Natural killer cell treated with Interleukin-12 subunit alpha and Interleukin-12 subunit beta and Interleukin-15 and Interleukin-18, amount 100 ng/mL, for 72 hours (primary cell): ENCODE measurements around the gene CT45A1. TPM values are rescaled to one million over a fixed set of nuclear protein-coding genes. Genes with fewer than 3 reads are reported as not detected.
"Not testable (repeated sequence)": the region's sequence is repeated elsewhere in the genome, so short reads cannot be mapped to it uniquely, and the experiment has no call there.

Source experiments
- ATAC-seq, 2 donors: fragments of 150-1000 bp; cut with Tn5 transposase in 1 of 2; sonication (Bioruptor Pico), chemical (Tn5 transposase) in 1 of 2; 2 replicates each; pipeline ENCODE4 v1.10.0; 2021
- DNase-seq: peaks from one replicate; pipeline ENCODE4 v3.0.0; 2022; ENCODE audit warnings: low spot score
- H3K27ac Mint-ChIP-seq, 2 donors: 1 replicate in 1 of 2; 2 replicates in 1 of 2; pipeline ENCODE4 v1.8.0; 2022; ENCODE audit warnings: mixed read lengths in 2 of 2, mild to moderate bottlenecking in 1 of 2, moderate library complexity in 1 of 2
- H3K27me3 Mint-ChIP-seq, 2 donors: 1 replicate in 1 of 2; 2 replicates in 1 of 2; pipeline ENCODE4 v1.8.0; 2022; ENCODE audit warnings: mixed read lengths in 2 of 2
- H3K36me3 Mint-ChIP-seq: one replicate; pipeline ENCODE4 v1.8.0; 2022; ENCODE audit warnings: mixed read lengths
- H3K4me1 Mint-ChIP-seq, 2 donors: 1 replicate in 1 of 2; 2 replicates in 1 of 2; pipeline ENCODE4 v1.8.0; 2022; ENCODE audit warnings: low read depth in 2 of 2, mixed read lengths in 2 of 2, mild to moderate bottlenecking in 1 of 2
- H3K4me3 Mint-ChIP-seq: one replicate; pipeline ENCODE4 v1.8.0; 2022; ENCODE audit warnings: mixed read lengths
- H3K9me3 Mint-ChIP-seq: 2 replicates; pipeline ENCODE4 v1.8.0; 2022; ENCODE audit warnings: mixed read lengths
- total RNA-seq, 2 donors: library from RNA; stranded (reverse); gene quantifications; one replicate each; pipeline ENCODE4 v1.2.3, GENCODE V29; 2022

CT45A1 gene
- total RNA-seq: not detected

DNA sequence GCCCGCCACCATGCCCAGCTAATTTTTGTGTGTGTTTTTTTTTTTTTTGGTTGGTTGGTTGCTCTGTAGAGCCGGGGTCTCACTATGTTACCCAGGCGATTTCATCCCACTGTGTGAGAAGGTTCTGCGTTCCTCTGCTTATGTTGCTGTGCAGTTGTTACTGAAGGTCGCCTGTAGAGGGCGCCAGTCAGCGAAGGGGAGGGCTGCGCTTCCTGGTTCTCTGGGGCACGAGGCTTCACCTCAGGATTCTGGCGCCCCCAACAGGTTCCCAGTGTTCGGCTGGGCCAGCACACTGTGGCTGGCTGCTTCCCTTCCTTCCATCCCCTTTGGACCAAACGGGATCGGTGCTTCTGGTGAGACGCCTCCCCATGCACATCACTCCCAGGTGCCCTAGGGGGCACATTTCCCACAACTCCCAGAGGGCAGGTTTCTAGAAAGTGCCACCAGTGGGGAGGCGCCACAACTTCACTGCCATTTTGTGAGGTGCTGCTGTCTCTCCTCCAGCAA, at the start of gene CT45A1:
Gene CT45A1, plus strand, starts transcription at position 457 of the 507 bp plus-strand sequence. CDS start 5,302 bp downstream, outside the sequence.
- not testable (repeated sequence) for DNase-seq, H3K9me3 Mint-ChIP-seq, H3K27me3 Mint-ChIP-seq, H3K36me3 Mint-ChIP-seq, H3K4me3 Mint-ChIP-seq, ATAC-seq, H3K4me1 Mint-ChIP-seq, H3K27ac Mint-ChIP-seq

DNA sequence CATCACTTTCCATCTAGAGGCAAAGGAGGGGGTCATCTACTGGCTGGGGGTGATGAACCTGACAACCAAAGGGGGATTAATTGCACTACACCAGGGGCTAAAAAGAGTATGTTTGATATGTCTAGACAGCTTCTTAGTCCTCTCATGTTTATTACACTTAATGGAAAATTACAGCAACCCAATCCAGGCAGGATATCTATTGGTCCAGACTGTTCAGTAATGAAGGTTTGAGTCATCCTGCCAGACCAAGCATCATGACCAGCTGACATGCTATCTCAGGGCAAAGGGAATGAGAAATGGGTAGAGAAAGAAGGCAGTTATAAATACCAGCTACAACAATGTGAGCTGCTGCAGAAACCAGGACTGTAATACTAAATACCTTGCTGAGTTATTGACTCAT, 40.5 kb upstream of the CT45A1 start:
- H3K4me1 Mint-ChIP-seq, H3K9me3 Mint-ChIP-seq, H3K36me3 Mint-ChIP-seq, H3K4me3 Mint-ChIP-seq, DNase-seq, ATAC-seq, H3K27ac Mint-ChIP-seq, H3K27me3 Mint-ChIP-seq: not testable (repeated sequence)

- Mint-ChIP-seq H3K4me1 (no peaks in the 10 kb centered on the region), H3K27me3 (peaks cover 0 to 20% of the 10 kb centered on the region in 2 donors), H3K4me3 (no peak overlapping the region), H3K36me3 (no peaks in the 10 kb centered on the region), H3K9me3 (no peaks in the 10 kb centered on the region), H3K27ac (no peak overlapping the region)
- ATAC-seq (no peak), DNase-seq (no peak)
Measured at GRCh38 chrX:135688137-135688536, 25.3 kb upstream of the CT45A1 start.

DNA sequence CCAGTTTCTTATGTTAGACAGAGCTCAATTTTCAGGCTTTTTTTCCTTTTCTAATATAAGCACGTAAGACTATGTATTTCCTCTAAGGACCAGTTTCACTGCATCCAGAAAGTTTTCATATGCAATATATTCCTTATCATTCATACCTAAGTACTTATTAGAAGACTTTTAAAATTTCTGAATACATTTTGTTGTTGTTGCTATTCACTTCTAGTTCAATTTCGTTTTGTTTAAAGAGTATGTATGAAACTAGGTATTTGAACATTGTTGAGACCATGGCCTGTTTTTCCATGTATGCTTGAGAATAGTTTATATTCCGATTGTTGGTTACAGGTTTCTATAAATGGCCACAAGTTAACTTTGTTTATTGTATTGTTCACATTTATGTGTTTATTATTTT, 18.0 kb upstream of the CT45A1 start:
- H3K4me3 Mint-ChIP-seq: no peak overlapping the region
- H3K27me3 Mint-ChIP-seq: peaks cover 14 to 21% of the 10 kb centered on the region in 2 donors
- H3K36me3 Mint-ChIP-seq: no peaks in the 10 kb centered on the region
- no peaks in the 10 kb centered on the region for H3K4me1 Mint-ChIP-seq
- ATAC-seq (no peak), DNase-seq (no peak)
- H3K9me3 Mint-ChIP-seq: no peaks in the 10 kb centered on the region
- H3K27ac Mint-ChIP-seq: no peak overlapping the region

- Mint-ChIP-seq H3K36me3 (no peaks in the 10 kb centered on the region), H3K4me3 (no peak overlapping the region)
Measured at GRCh38 chrX:135697601-135698000, 15.8 kb upstream of the CT45A1 start.

GRCh38 chrX:135698924-135699323, 14.5 kb upstream of the CT45A1 start:
- H3K4me1 Mint-ChIP-seq: no peaks in the 10 kb centered on the region
- no peaks in the 10 kb centered on the region for H3K9me3 Mint-ChIP-seq
- ATAC-seq: no peak
- no peak for DNase-seq
- H3K36me3 Mint-ChIP-seq: no peaks in the 10 kb centered on the region
- H3K27ac Mint-ChIP-seq: no peak overlapping the region
- H3K4me3 Mint-ChIP-seq: no peak overlapping the region
- H3K27me3 Mint-ChIP-seq: peaks cover 14% of the 10 kb centered on the region in 2 donors

More at GRCh38 chrX:135697601-135698000, 15.8 kb upstream of the CT45A1 start:
- no peaks in the 10 kb centered on the region for H3K4me1 Mint-ChIP-seq
- peaks cover 14% of the 10 kb centered on the region in 2 donors for H3K27me3 Mint-ChIP-seq
- H3K9me3 Mint-ChIP-seq: no peaks in the 10 kb centered on the region
- ATAC-seq (no peak), DNase-seq (no peak)
- no peak overlapping the region for H3K27ac Mint-ChIP-seq

- Mint-ChIP-seq H3K27ac (no peak overlapping the region), H3K4me1 (no peaks in the 10 kb centered on the region), H3K36me3 (no peaks in the 10 kb centered on the region), H3K27me3 (peaks cover 0 to 2% of the 10 kb centered on the region in 2 donors), H3K4me3 (no peak overlapping the region), H3K9me3 (no peaks in the 10 kb centered on the region)
- DNase-seq: no peak
- ATAC-seq: no peak
Measured at GRCh38 chrX:135707880-135708279, 5.6 kb upstream of the CT45A1 start.

- ATAC-seq (no peak), DNase-seq (no peak)
- Mint-ChIP-seq H3K27ac (no peak overlapping the region), H3K27me3 (peaks cover 0 to 2% of the 10 kb centered on the region in 2 donors), H3K36me3 (no peaks in the 10 kb centered on the region), H3K4me3 (no peak overlapping the region), H3K4me1 (no peaks in the 10 kb centered on the region), H3K9me3 (no peaks in the 10 kb centered on the region)
Measured at GRCh38 chrX:135713795-135714194, 356 bp downstream of the CT45A1 start.

GRCh38 chrX:135734666-135735065, 21.2 kb downstream of the CT45A1 start:
- H3K27me3 Mint-ChIP-seq, DNase-seq, H3K4me3 Mint-ChIP-seq, H3K9me3 Mint-ChIP-seq, H3K27ac Mint-ChIP-seq, H3K4me1 Mint-ChIP-seq, H3K36me3 Mint-ChIP-seq, ATAC-seq: not testable (repeated sequence)

DNA sequence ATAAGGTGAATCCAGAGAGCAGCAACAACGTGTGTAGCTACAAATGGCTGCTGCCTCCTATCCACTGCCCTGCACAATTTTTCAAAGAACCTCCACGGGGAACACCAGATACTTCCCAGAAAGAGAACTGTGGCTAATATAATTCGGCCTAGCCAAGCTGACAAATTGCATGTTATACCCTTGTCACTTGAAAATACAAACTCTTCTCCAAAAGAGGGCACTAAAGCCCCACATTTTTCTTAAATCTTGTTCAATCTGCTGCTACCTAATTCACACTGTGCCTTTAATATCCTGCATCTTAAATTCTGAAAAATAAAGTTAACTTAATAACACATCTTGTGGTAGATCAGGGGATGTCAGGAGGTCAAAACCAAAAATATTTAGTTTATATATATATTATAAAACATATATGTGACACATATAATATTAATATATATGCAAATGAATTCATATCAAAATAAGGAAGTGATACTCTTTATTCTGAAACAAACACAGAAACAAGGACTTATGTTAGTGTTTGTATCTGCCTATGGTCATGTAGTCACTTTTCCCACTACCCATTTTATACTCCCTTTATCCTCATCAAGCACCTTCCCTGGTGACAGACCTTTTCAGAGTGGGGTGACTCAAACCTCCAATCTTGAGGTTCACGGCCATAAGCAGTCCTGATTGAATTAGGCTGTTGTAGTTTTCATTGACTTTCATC, 24.1 kb downstream of the CT45A1 start:
- DNase-seq (no peak), ATAC-seq (no peak)
- H3K4me3 Mint-ChIP-seq: no peak overlapping the region
- peaks cover 0 to 4% of the 10 kb centered on the region in 2 donors for H3K4me1 Mint-ChIP-seq
- H3K9me3 Mint-ChIP-seq: no peaks in the 10 kb centered on the region
- H3K36me3 Mint-ChIP-seq: no peaks in the 10 kb centered on the region
- peaks cover 0 to 7% of the 10 kb centered on the region in 2 donors for H3K27me3 Mint-ChIP-seq
- H3K27ac Mint-ChIP-seq: no peak overlapping the region

- ATAC-seq (peak in 1 of 2 donors; percentile 73), DNase-seq (no peak)
- peaks cover 0 to 4% of the 10 kb centered on the region in 2 donors for H3K4me1 Mint-ChIP-seq
- H3K9me3 Mint-ChIP-seq: no peaks in the 10 kb centered on the region
- no peak overlapping the region for H3K4me3 Mint-ChIP-seq
- H3K27me3 Mint-ChIP-seq: peaks cover 0 to 4% of the 10 kb centered on the region in 2 donors
- H3K36me3 Mint-ChIP-seq: no peaks in the 10 kb centered on the region
- no peak overlapping the region for H3K27ac Mint-ChIP-seq
Measured at GRCh38 chrX:135740681-135741149, 27.3 kb downstream of the CT45A1 start.

DNA sequence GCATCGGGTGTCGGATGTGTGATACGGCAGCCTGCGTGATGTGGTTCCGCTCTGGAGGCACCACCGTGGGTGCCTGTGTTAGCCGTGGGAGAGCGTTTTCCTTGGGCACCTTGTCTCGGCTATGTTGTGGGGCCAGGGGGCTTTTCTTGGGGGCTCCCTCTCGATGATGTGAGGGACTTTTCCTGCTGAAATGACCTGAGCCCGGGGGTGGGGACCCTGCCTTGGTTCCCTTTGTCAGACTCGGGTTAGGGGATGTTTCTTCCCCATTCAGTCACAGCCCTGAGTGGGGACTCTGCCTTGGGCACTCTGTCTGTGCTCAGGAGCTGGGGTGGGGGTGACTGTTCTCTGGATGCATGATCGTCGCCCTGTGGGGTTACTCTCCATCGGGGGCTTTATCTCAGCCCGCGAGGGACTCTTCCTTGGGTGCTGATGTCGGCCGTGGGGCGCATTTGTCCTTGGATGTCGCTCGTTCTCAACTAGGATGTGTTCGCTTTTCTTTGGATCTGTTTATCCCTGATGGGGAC, 27.8 kb downstream of the CT45A1 start:
- Mint-ChIP-seq H3K4me1 (peaks cover 0 to 4% of the 10 kb centered on the region in 2 donors), H3K27ac (no peak overlapping the region), H3K4me3 (no peak overlapping the region), H3K9me3 (no peaks in the 10 kb centered on the region), H3K36me3 (no peaks in the 10 kb centered on the region), H3K27me3 (peaks cover 0 to 4% of the 10 kb centered on the region in 2 donors)
- no peak for DNase-seq
- ATAC-seq: no peak

GRCh38 chrX:135744739-135745138, 31.3 kb downstream of the CT45A1 start:
- H3K4me3 Mint-ChIP-seq, H3K27me3 Mint-ChIP-seq, ATAC-seq, DNase-seq, H3K9me3 Mint-ChIP-seq, H3K27ac Mint-ChIP-seq, H3K4me1 Mint-ChIP-seq, H3K36me3 Mint-ChIP-seq: not testable (repeated sequence)

GRCh38 chrX:135768091-135768490, 54.7 kb downstream of the CT45A1 start, which contains the start of gene CT45A3:
Gene CT45A3, minus strand, starts transcription at chrX:135768191. Its CDS starts 3,747 bp downstream, at chrX:135764444.
- H3K36me3 Mint-ChIP-seq, H3K27ac Mint-ChIP-seq, ATAC-seq, H3K27me3 Mint-ChIP-seq, H3K9me3 Mint-ChIP-seq, H3K4me1 Mint-ChIP-seq, H3K4me3 Mint-ChIP-seq, DNase-seq: not testable (repeated sequence)
